ENCODE measurements around the gene TOMM34.

The TOMM34 gene

DNA sequence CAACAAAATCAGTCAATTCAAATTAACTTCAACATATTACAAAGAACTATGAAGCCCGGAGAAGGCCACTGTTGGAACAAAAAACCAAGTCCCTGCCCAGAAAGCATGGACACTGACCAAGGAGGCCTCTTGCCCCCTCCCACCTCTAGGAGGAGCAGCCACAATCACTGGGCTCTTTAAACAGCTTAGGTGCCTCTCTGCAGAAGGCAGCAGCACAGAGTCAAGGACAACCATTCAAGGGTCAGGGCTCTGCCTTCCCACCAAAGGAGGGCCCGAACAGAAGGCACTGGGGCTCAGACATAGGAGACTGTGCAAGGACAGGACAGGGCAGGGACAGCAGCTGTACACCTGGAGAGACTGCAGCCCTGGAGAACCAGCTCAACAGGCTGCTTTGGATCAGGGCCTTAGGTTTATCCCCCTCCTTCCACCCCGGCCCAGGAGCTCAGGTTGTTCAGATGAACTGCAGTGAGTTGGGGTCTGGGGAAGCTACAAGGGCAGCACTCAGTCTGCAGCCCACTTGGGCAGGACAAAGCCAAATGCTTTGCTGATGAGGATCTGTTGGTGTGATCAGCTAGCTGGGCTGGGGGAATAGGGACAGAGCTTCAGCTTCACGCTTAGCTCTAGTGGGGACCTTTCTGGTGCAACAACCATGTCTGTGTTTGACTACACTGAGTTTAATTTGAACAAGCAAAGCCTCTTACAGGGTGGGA is 17.8 kb downstream of the TOMM34 start:
- no peak overlapping the region for H3K27ac ChIP-seq
- no peaks in the 10 kb centered on the region for H3K4me1 ChIP-seq
- intact Hi-C loops (cut with DNase I; ENCODE audit: low total_unique reads), result no loop called here
- no peak overlapping the region for H3K4me3 ChIP-seq
- H3K36me3 ChIP-seq, result peaks cover 47 to 97% (median 54%) of the 10 kb centered on the region in 3 donors
- TF ChIP-seq, protein P1, sequence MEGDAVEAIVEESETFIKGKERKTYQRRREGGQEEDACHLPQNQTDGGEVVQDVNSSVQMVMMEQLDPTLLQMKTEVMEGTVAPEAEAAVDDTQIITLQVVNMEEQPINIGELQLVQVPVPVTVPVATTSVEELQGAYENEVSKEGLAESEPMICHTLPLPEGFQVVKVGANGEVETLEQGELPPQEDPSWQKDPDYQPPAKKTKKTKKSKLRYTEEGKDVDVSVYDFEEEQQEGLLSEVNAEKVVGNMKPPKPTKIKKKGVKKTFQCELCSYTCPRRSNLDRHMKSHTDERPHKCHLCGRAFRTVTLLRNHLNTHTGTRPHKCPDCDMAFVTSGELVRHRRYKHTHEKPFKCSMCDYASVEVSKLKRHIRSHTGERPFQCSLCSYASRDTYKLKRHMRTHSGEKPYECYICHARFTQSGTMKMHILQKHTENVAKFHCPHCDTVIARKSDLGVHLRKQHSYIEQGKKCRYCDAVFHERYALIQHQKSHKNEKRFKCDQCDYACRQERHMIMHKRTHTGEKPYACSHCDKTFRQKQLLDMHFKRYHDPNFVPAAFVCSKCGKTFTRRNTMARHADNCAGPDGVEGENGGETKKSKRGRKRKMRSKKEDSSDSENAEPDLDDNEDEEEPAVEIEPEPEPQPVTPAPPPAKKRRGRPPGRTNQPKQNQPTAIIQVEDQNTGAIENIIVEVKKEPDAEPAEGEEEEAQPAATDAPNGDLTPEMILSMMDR (IDR thresholded peaks at IDR 0.05), result no peak
- no peak for DNase-seq
- H3K27me3 ChIP-seq, result no peaks in the 10 kb centered on the region
- no peaks in the 10 kb centered on the region for H3K9me3 ChIP-seq

DNA sequence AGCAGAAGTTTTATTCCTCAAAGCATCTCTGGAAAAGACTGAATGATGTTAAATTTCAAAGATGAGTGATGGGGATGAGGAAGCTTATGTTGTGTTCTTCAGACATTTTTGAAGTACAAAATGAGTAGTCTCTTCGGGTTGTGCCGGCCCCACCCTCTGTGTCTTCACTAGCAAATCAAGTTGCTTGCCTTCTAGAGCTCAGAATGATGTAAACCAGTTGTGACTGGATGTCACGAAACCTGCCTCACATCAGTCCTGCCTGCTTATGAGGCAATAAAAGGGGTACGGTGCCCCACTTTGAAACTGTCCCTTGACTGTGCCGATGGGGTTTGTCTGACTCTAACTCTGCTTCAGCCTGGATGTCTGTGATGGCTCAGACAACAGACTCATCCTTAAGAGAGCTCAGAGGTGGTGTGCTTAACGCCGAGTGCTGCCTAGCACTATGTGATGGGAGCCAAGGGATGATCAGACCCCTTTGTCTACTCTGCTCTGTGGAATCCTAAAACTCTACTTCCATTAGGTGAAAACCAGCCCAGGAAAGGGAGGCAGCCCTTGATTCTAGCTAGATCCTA is 19.0 kb downstream of the TOMM34 start:
- no peaks in the 10 kb centered on the region for H3K9me3 ChIP-seq
- no peaks in the 10 kb centered on the region for H3K27me3 ChIP-seq
- no peak overlapping the region for H3K4me3 ChIP-seq
- no peak overlapping the region for H3K27ac ChIP-seq
- H3K36me3 ChIP-seq, result peaks cover 35 to 95% (median 47%) of the 10 kb centered on the region in 3 donors
- TF ChIP-seq, protein P1 (IDR thresholded peaks at IDR 0.05), result no peak
- intact Hi-C loops (cut with DNase I; ENCODE audit: low total_unique reads), result no loop called here
- no peak for DNase-seq
- H3K4me1 ChIP-seq, result no peaks in the 10 kb centered on the region

DNA sequence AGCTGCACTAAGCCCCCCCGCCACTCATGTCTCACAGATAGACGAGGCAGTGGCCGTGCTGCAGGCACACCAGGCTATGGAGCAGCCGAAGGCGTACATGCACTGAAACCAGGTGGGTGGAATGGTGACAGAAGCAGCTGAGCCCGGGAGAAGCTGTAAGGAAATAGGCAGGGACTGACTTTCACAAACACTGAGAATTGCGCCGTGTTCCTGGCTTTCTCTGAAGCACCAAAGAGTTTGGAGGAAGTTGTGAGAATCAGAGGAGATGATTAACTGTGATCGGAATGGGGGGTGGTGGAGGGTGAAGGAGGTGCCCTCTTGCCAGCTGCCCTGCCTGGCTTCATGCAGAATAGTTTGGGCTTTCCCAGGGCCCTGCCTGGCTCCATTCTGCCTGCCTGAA is 21.6 kb downstream of the TOMM34 start:
- peaks cover 27 to 91% (median 28%) of the 10 kb centered on the region in 3 donors for H3K36me3 ChIP-seq
- H3K4me1 ChIP-seq, result no peaks in the 10 kb centered on the region
- TF ChIP-seq, protein P1 (IDR thresholded peaks at IDR 0.05), result no peak
- H3K27ac ChIP-seq, result no peak overlapping the region
- H3K4me3 ChIP-seq, result no peak overlapping the region
- no peaks in the 10 kb centered on the region for H3K27me3 ChIP-seq
- intact Hi-C loops (cut with DNase I; ENCODE audit: low total_unique reads), result no loop called here
- no peaks in the 10 kb centered on the region for H3K9me3 ChIP-seq
- DNase-seq, result no peak

DNA sequence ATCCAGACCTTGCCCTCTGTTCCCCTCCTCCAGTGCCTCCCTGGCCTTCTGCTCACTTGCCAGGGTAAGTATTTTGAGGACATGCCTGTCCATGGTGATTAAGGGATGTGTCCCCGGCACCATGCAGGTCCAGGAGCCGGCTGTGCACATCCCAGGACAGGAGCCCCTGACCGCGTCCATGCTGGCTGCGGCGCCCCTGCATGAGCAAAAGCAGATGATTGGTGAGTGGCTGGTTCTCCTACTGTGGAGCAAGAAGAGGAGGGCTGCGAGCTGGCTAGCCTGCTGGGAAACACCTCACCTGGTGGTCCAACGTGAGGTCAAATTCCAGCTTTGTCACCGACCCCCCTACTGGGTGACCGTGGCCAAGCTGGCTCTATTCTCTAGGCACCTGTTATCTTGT is 23.7 kb downstream of the TOMM34 start:
- Histone ChIP-seq H3K4me1 (no peaks in the 10 kb centered on the region), H3K4me3 (no peak overlapping the region), H3K27ac (no peak overlapping the region), H3K9me3 (no peaks in the 10 kb centered on the region), H3K27me3 (no peaks in the 10 kb centered on the region), H3K36me3 (peaks cover 10 to 91% (median 11%) of the 10 kb centered on the region in 3 donors)
- DNase-seq, result no peak
- intact Hi-C loops (cut with DNase I; ENCODE audit: low total_unique reads), result no loop called here
- TF ChIP-seq, protein P1 (IDR thresholded peaks at IDR 0.05), result no peak

DNA sequence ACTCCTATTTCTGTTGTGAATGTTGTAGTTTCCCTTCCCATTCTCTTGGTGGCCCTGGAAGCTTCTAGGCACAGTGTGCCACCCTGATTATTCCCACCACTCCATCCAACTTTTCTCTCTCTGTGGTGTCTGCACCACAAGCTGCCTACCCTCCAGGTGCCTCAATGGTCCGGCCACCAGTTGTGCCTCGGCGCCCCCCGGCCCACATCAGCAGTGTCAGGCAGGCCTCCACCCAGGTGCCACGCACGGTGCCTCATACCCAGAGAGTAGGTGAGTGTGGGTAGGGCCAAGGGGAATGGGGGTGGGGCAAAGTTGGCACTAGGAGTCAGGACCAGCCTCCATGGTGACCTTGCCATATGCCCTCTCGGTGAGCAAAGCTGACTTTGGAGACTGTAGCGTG is 27.3 kb downstream of the TOMM34 start:
- no peak overlapping the region for H3K4me3 ChIP-seq
- H3K36me3 ChIP-seq, result peaks cover 0 to 70% (median 8%) of the 10 kb centered on the region in 3 donors
- H3K27me3 ChIP-seq, result no peaks in the 10 kb centered on the region
- no peaks in the 10 kb centered on the region for H3K9me3 ChIP-seq
- H3K27ac ChIP-seq, result no peak overlapping the region
- DNase-seq, result no peak
- TF ChIP-seq, protein P1 (IDR thresholded peaks at IDR 0.05), result no peak
- intact Hi-C loops (cut with DNase I; ENCODE audit: low total_unique reads), result no loop called here
- H3K4me1 ChIP-seq, result no peaks in the 10 kb centered on the region
